Epithelial cell of proximal tubule (primary cell): ENCODE results near the gene TULP4. TPM values are rescaled to one million over a fixed set of nuclear protein-coding genes. Genes with fewer than 3 reads are reported as not detected.

ENCODE experiments used
- DNase-seq: peaks from one replicate; pipeline ENCODE4 v3.0.0-alpha.2; 2011; ENCODE audit warnings: low read depth
- H3K4me3 ChIP-seq: 2 replicates; pipeline ENCODE4 v1.5.1; 2011; ENCODE audit warnings: low read depth, mild to moderate bottlenecking, low read length
- CTCF ChIP-seq: conservative IDR thresholded peaks from 2 replicates; pipeline ENCODE4 v1.5.1; 2012; ENCODE audit warnings: low read depth, mild to moderate bottlenecking, low read length
- total RNA-seq: library from RNA; depleted of rRNA; stranded (reverse); fragments of >200 nt; gene quantifications from 2 replicates; pipeline ENCODE4 v1.2.3, GENCODE V29; 2015

Gene TULP4
- total RNA-seq, 1 donor from 2014 or later: 25.4 TPM

DNA sequence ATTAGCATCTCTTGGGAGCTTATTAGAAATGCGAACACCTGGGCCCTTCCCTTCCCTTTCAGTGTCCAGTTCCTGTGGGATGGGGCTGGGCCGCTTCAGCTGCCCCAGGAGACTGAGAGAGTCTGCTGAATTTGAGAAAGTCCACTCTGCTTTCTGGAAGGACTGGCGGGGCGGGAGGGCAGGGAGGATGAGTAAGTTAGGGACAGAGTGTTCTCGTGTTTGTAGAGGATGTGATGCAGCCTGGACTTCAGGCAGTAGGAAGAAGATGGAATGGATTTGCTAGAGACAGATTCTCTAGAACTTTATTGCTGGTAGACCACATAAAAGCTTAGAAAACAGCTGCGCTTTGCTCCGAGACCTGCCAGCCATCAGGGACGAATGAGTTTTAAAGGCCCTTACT is 1.1 kb upstream of the TULP4 start:
- DNase-seq: no peak
- TF ChIP-seq CTCF: no peak
- no peak overlapping the region for H3K4me3 ChIP-seq

DNA sequence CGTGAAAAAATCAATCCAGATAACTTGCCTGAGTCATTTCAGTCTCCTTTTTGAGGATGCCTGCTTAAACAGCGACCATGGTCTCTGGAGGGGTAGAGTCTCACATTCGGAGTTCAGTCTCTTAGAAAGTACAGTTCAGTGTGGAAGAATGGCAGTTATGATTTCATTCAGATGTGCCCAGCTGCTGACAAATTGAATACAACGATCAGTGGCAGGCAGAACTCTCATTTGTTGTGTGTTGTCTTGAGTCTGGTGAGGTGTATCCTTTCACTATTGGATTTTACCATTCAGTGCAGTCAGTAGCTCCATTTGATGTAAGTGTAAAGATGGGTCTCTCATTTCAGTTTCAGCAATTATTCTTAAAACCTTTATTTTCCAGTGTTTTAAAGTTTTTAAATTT is 639 bp upstream of the TULP4 start:
- DNase-seq: no peak
- TF ChIP-seq CTCF: no peak
- no peak overlapping the region for H3K4me3 ChIP-seq

DNA sequence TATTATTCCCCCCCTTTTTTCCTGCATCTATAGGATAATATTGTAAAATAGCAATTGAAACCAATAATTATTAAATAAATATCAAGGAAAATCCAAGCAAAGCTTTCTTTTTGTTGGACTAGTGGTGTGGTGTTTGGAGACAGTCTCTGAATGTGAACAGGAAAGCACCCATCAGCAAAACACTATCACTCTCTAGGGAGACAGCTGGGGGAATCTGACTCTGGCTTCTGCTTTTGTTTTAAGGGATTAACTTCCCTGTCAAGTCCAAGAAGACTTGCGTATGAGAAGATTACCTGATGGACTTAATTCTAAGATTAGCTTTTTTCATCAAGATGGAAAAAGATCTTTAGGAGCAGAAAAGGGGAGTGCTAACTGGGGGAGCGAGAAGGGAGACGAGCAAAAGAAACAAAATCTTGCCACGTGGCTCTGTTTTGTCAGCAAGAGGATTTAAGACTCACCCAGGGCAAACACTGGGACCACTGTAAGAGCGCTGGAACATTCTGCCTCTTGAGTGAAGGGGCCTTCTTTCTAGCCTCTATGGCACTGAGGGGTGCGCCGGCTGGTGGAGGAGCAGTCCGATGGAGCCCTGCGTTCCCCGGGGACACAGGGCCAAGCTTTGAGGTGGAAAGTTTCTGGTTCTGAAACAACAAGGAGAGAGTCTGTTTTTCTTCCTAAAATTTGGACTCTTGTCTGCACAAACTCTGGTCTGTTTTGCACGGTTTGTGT is 570 bp downstream of the TULP4 start:
- DNase-seq: no peak
- TF ChIP-seq CTCF: no peak
- H3K4me3 ChIP-seq: no peak overlapping the region

DNA sequence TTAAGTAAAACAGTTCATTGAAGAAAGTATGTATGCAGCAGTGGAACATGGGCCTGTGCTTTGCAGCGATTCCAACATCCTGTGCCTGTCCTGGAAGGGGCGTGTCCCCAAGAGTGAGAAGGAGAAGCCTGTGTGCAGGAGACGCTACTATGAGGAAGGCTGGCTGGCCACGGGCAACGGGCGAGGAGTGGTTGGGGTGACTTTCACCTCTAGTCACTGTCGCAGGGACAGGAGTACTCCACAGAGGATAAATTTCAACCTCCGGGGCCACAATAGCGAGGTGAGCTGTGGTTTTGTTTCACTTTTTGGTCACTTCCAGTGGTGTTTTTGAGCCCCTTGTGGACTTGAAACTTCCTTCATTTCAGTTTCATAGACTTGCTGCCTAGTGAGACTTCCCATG is 1.7 kb downstream of the TULP4 start:
- no peak for DNase-seq
- no peak overlapping the region for H3K4me3 ChIP-seq
- no peak for TF ChIP-seq CTCF

DNA sequence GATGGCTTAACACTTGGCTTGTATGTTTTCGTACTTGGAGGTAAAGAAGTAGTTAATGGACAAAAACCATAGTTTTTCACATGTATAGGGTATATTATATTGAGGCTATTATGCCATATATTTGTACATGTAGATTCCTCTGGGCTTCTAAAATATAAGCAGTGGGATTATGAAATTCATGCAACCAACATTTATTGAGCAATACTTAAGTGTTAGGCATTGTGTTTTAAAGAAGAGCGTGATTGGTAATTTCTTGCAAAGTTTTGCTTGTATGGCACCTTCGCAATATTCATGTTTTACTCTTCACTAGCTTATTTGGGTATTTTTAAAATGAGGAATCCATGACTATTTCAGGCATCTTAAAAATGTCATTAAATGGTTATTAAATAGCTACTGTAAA is 2.5 kb downstream of the TULP4 start:
- DNase-seq: no peak
- TF ChIP-seq CTCF: no peak
- H3K4me3 ChIP-seq: no peak overlapping the region

DNA sequence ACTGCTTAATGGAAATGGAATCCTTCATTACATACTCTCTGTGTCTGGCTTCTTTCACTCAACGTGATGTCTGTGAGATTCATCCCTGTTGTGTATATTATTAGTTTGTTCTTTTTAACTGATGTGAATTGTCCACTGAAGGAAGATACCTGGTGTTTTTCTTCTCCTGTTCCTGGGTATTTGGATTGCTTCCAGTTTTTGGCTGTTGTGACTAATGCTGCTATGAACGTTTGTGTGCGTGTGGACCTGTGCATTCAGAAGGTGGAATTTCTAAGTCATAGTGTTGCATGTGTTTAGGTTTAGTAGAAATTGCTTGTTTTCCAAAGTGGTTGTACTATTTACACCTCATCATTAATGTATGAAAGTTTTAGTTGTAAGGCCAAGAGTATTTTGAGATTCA is 3.8 kb downstream of the TULP4 start:
- DNase-seq: no peak
- no peak for TF ChIP-seq CTCF
- H3K4me3 ChIP-seq: no peak overlapping the region

DNA sequence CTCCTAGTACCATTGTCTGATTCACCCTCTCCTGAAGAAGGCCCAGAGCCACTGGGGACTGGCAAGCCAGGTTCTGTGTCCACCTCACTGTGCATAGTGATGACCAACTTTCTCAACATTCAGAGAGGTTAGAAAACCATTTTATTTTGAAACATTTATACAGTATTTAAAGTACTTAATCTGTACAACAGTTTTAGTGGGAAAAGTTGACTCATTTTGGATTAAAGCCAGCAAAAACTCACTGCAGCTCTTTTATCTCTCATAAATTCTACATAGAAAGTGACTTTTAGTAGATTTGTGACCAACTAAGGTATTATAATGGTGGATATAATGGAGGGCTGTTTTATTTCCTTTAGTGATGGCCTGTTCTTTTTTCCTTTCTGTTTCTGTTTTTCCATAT is 9.7 kb downstream of the TULP4 start:
- no peak for TF ChIP-seq CTCF
- no peak for DNase-seq
- H3K4me3 ChIP-seq: no peak overlapping the region
